ENCODE results near the gene SCG5.

DNA sequence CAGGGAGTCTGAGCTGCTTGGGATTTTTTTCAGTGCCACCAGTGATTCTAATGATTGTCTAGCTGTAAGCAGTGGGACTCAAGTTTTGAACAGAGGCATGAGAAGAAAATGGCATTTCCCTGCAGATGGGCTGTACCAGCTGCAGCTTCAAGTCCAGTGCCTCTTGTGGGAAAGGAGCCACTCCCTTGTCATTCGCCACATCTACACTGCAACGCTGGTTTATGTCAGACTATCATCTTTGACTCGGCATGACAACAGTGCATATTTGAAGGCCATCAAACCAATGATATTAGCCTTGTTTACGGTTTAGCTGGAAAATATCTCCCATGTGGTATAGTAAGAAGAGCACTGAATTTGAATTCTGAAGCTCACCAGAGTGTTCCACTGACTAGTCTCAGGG lies 22.2 kb downstream of the SCG5 start:
- TF ChIP-seq, protein P1, sequence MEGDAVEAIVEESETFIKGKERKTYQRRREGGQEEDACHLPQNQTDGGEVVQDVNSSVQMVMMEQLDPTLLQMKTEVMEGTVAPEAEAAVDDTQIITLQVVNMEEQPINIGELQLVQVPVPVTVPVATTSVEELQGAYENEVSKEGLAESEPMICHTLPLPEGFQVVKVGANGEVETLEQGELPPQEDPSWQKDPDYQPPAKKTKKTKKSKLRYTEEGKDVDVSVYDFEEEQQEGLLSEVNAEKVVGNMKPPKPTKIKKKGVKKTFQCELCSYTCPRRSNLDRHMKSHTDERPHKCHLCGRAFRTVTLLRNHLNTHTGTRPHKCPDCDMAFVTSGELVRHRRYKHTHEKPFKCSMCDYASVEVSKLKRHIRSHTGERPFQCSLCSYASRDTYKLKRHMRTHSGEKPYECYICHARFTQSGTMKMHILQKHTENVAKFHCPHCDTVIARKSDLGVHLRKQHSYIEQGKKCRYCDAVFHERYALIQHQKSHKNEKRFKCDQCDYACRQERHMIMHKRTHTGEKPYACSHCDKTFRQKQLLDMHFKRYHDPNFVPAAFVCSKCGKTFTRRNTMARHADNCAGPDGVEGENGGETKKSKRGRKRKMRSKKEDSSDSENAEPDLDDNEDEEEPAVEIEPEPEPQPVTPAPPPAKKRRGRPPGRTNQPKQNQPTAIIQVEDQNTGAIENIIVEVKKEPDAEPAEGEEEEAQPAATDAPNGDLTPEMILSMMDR (IDR thresholded peaks at IDR 0.05) = no peak
- no peak for TF ChIP-seq POLR2A (IDR thresholded peaks at IDR 0.05)

All from thyroid gland (tissue), 4 donors.